Neural cell (in vitro differentiated cells): Measurements from ENCODE around the gene KLHDC4. TPM values are rescaled to one million over a fixed set of nuclear protein-coding genes. Genes with fewer than 3 reads are reported as not detected.

Source experiments
- H2AFZ ChIP-seq: fragments of 200-600, 300-800 bp; sonication (generic), shearing (Covaris generic); 2 replicates; pipeline ENCODE4 v1.6.0; 2014; ENCODE audit warnings: low read depth, mild to moderate bottlenecking, antibody characterized with exemption, low read length, moderate library complexity
- H3F3A ChIP-seq: fragments of 200-600 bp; shearing (Covaris generic); 2 replicates; pipeline ENCODE4 v1.6.1; 2016; ENCODE audit warnings: mild to moderate bottlenecking, moderate library complexity, mixed read lengths, antibody characterized with exemption, low read length; ENCODE audit not compliant: insufficient read depth, poor library complexity, severe bottlenecking
- H3K27ac ChIP-seq: fragments of 200-600, 300-800 bp; sonication (generic), shearing (Covaris generic); 2 replicates; pipeline ENCODE4 v1.5.1; 2014; ENCODE audit warnings: mild to moderate bottlenecking, low read length, moderate library complexity
- H3K27me3 ChIP-seq: fragments of 300-800, 200-600 bp; sonication (generic), shearing (Covaris generic); 2 replicates; pipeline ENCODE4 v1.6.0; 2014; ENCODE audit warnings: mild to moderate bottlenecking, low read depth, low read length, moderate library complexity; ENCODE audit not compliant: insufficient read depth
- H3K36me3 ChIP-seq: fragments of 300-800, 200-600 bp; sonication (generic), shearing (Covaris generic); 2 replicates; pipeline ENCODE4 v1.5.1; 2014; ENCODE audit warnings: mild to moderate bottlenecking, antibody characterized with exemption, low read length, moderate library complexity; ENCODE audit not compliant: insufficient read depth
- H3K4me2 ChIP-seq: fragments of 300-800, 200-600 bp; sonication (generic), shearing (Covaris generic); 2 replicates; pipeline ENCODE4 v1.6.0; 2014; ENCODE audit warnings: mild to moderate bottlenecking, low read length
- H3K4me3 ChIP-seq: fragments of 300-800, 200-600 bp; sonication (generic), shearing (Covaris generic); 2 replicates; pipeline ENCODE4 v1.5.1; 2014; ENCODE audit warnings: mild to moderate bottlenecking, low read length, moderate library complexity
- H3K79me2 ChIP-seq: fragments of 200-600 bp; shearing (Covaris generic); replicated peaks from 2 replicates; pipeline ENCODE4 v1.6.0; 2014; ENCODE audit warnings: mild to moderate bottlenecking, low read length, moderate library complexity; ENCODE audit not compliant: insufficient read depth
- H3K9ac ChIP-seq: fragments of 300-800, 200-600 bp; sonication (generic), shearing (Covaris generic); 2 replicates; pipeline ENCODE4 v1.6.1; 2016; ENCODE audit warnings: mild to moderate bottlenecking, low read length, mixed read lengths
- H3K9me2 ChIP-seq: fragments of 200-600 bp; shearing (Covaris generic); 2 replicates; pipeline ENCODE4 v1.6.1; 2016; ENCODE audit warnings: mild to moderate bottlenecking, low read length, mixed read lengths; ENCODE audit not compliant: insufficient read depth
- H3K9me3 ChIP-seq: fragments of 200-600, 300-800 bp; sonication (generic), shearing (Covaris generic); 2 replicates; pipeline ENCODE4 v1.6.1; 2016; ENCODE audit warnings: mild to moderate bottlenecking, mixed run types, low read length, moderate library complexity, mixed read lengths
- H4K20me1 ChIP-seq: fragments of 200-600 bp; shearing (Covaris generic); 2 replicates; pipeline ENCODE4 v1.6.1; 2016; ENCODE audit warnings: mild to moderate bottlenecking, mixed run types; ENCODE audit not compliant: insufficient read depth
- CTCF ChIP-seq: fragments of 450-650 bp; IDR thresholded peaks from 2 replicates; pipeline ENCODE4 v1.5.1; 2014; ENCODE audit warnings: antibody characterized with exemption, mild to moderate bottlenecking, moderate library complexity; ENCODE audit not compliant: poor library complexity, severe bottlenecking
- EP300 ChIP-seq: fragments of 450-650 bp; conservative IDR thresholded peaks from 2 replicates; pipeline ENCODE4 v1.6.1; 2014; ENCODE audit warnings: antibody characterized with exemption, mild to moderate bottlenecking, moderate library complexity; ENCODE audit not compliant: poor library complexity, severe bottlenecking
- EZH2 ChIP-seq: fragments of 200-600, 300-800 bp; shearing (Covaris generic), sonication (generic); IDR thresholded peaks from 2 replicates; pipeline ENCODE4 v1.6.1; 2014; ENCODE audit warnings: antibody characterized with exemption, low read length, borderline replicate concordance, mild to moderate bottlenecking; ENCODE audit not compliant: insufficient read depth, poor library complexity, severe bottlenecking
- MXI1 ChIP-seq: fragments of 450-650 bp; conservative IDR thresholded peaks from 2 replicates; pipeline ENCODE4 v1.6.1; 2014; ENCODE audit warnings: antibody characterized with exemption, mild to moderate bottlenecking; ENCODE audit not compliant: poor library complexity, severe bottlenecking
- POLR2AphosphoS5 ChIP-seq: IDR thresholded peaks from 2 replicates; pipeline ENCODE4 v1.6.1; 2012
- RAD21 ChIP-seq: fragments of 450-650 bp; conservative IDR thresholded peaks from 2 replicates; pipeline ENCODE4 v1.6.1; 2014; ENCODE audit warnings: antibody characterized with exemption, mild to moderate bottlenecking, moderate library complexity
- REST ChIP-seq: IDR thresholded peaks from 2 replicates; pipeline ENCODE4 v1.6.1; 2012; ENCODE audit warnings: borderline replicate concordance
- SMC3 ChIP-seq: fragments of 450-650 bp; conservative IDR thresholded peaks from 2 replicates; pipeline ENCODE4 v1.6.1; 2014; ENCODE audit warnings: antibody characterized with exemption, mild to moderate bottlenecking, moderate library complexity; ENCODE audit not compliant: poor library complexity
- TAF1 ChIP-seq: IDR thresholded peaks from 2 replicates; pipeline ENCODE4 v1.6.1; 2012; ENCODE audit warnings: low read depth
- polyA plus RNA-seq: library from polyadenylated mRNA; depleted of rRNA; stranded (reverse); fragments of >200 nt; gene quantifications from 2 replicates; pipeline ENCODE4 v1.2.3, GENCODE V29; 2014

KLHDC4 gene
- polyA plus RNA-seq, 1 donor from 2014 or later = 27.5 TPM

- no peak overlapping the region for H3K4me2 ChIP-seq
- H3K27me3 ChIP-seq = no peaks in the 10 kb centered on the region
- H3K27ac ChIP-seq = no peak overlapping the region
- no peaks in the 10 kb centered on the region for H3F3A ChIP-seq
- H3K4me3 ChIP-seq = no peak overlapping the region
- no peaks in the 10 kb centered on the region for H3K9me2 ChIP-seq
- no peak overlapping the region for H2AFZ ChIP-seq
- no peak for TF ChIP-seq SMC3
- no peak for TF ChIP-seq EP300
- no peak for TF ChIP-seq RAD21
- no peak for TF ChIP-seq REST
- no peak for TF ChIP-seq MXI1
- TF ChIP-seq POLR2AphosphoS5 = no peak
- no peak for TF ChIP-seq EZH2
- no peak for TF ChIP-seq CTCF
- TF ChIP-seq TAF1 = no peak
- no peaks in the 10 kb centered on the region for H3K36me3 ChIP-seq
- no peak overlapping the region for H3K9ac ChIP-seq
- no peaks in the 10 kb centered on the region for H4K20me1 ChIP-seq
- H3K79me2 ChIP-seq = no peaks in the 10 kb centered on the region
- no peaks in the 10 kb centered on the region for H3K9me3 ChIP-seq
Observed at GRCh38 chr16:87694441-87695125, 71.2 kb downstream of the KLHDC4 start.

- H2AFZ ChIP-seq = no peak overlapping the region
- H3K79me2 ChIP-seq = no peaks in the 10 kb centered on the region
- H3F3A ChIP-seq = no peaks in the 10 kb centered on the region
- no peak overlapping the region for H3K9ac ChIP-seq
- H3K4me2 ChIP-seq = no peak overlapping the region
- H3K36me3 ChIP-seq = no peaks in the 10 kb centered on the region
- no peak overlapping the region for H3K4me3 ChIP-seq
- H3K27me3 ChIP-seq = no peaks in the 10 kb centered on the region
- TF ChIP-seq POLR2AphosphoS5 (no peak), SMC3 (no peak), EP300 (no peak), EZH2 (no peak), REST (no peak), TAF1 (no peak), CTCF (no peak), RAD21 (no peak), MXI1 (no peak)
- no peak overlapping the region for H3K27ac ChIP-seq
- no peaks in the 10 kb centered on the region for H4K20me1 ChIP-seq
- no peaks in the 10 kb centered on the region for H3K9me3 ChIP-seq
- no peaks in the 10 kb centered on the region for H3K9me2 ChIP-seq
Observed at GRCh38 chr16:87693827-87694226, 72.0 kb downstream of the KLHDC4 start.
